Breast epithelium (tissue), 4 donors: ENCODE data around the gene NKX3-2. TPM values are rescaled to one million over a fixed set of nuclear protein-coding genes. Genes with fewer than 3 reads are reported as not detected.

Experiments used
- DNase-seq, 2 donors: peaks; one replicate each; pipeline ENCODE4 v3.0.0-alpha.2; 2019; ENCODE audit warnings: low spot score in 2 of 2
- H3K27ac ChIP-seq, 2 donors: fragments of 200-600 bp; sonication (generic) in 1 of 2; one replicate each; pipeline ENCODE4 v1.5.1; 2016 to 2019; ENCODE audit warnings: mild to moderate bottlenecking in 1 of 2
- H3K27me3 ChIP-seq, 2 donors: fragments of 200-600 bp; sonication (generic) in 1 of 2; one replicate each; pipeline versions ENCODE4 v1.5.1 to v1.6.0; 2017 to 2019; ENCODE audit warnings: control low read depth in 1 of 2, mild to moderate bottlenecking in 1 of 2
- H3K36me3 ChIP-seq: fragments of 200-600 bp; one replicate; pipeline ENCODE4 v1.5.1; 2019
- H3K4me1 ChIP-seq, 2 donors: fragments of 200-600 bp; sonication (generic); one replicate each; pipeline ENCODE4 v1.5.1; 2016 to 2019; ENCODE audit warnings: control low read depth in 1 of 2
- H3K4me3 ChIP-seq, 3 donors: fragments of 200-600 bp; sonication (generic); 1 replicate in 2 of 3; 2 replicates in 1 of 3; pipeline ENCODE4 v1.5.1; 2016 to 2019; ENCODE audit warnings: mild to moderate bottlenecking in 3 of 3, moderate library complexity in 2 of 3
- H3K9me3 ChIP-seq, 2 donors: fragments of 200-600 bp; sonication (generic) in 1 of 2; one replicate each; pipeline ENCODE4 v1.5.1; 2016 to 2019; ENCODE audit warnings: control low read depth in 1 of 2
- POLR2A ChIP-seq: fragments of 450-650 bp; IDR thresholded peaks from one replicate; pipeline ENCODE4 v1.6.1; 2016; ENCODE audit warnings: antibody characterized with exemption, mild to moderate bottlenecking, moderate library complexity
- POLR2AphosphoS5 ChIP-seq, 3 donors: sonication (generic); formaldehyde crosslinking; IDR thresholded peaks; one replicate each; pipeline ENCODE4 v1.6.1; 2017; ENCODE audit warnings: antibody characterized with exemption in 3 of 3
- intact Hi-C: fragments of 100-400 bp; cut with DNase I; formaldehyde crosslinking; loops from one replicate; pipeline ENCODE4 v1.15.1; 2023; ENCODE audit warnings: low total_unique reads
- total RNA-seq, 3 donors: library from RNA; depleted of rRNA; stranded (reverse); fragments of >200 nt; gene quantifications; one replicate each; pipeline ENCODE4 v1.1.0, GENCODE V29; 2016
- TF ChIP-seq, protein P1 (sequence below), 3 donors: fragments of 450-650 bp; IDR thresholded peaks; one replicate each; pipeline ENCODE4 v1.5.1; 2016 to 2017; ENCODE audit warnings: antibody characterized with exemption in 3 of 3, mild to moderate bottlenecking in 3 of 3, moderate library complexity in 3 of 3

Gene NKX3-2
- total RNA-seq, 3 donors from 2014 or later, result under 0.01 TPM; not detected in 2

GRCh38 chr4:13504374-13504773 is 39.9 kb downstream of the NKX3-2 start:
- intact Hi-C loops, result no loop called here
- H3K4me3 ChIP-seq, result no peak overlapping the region
- H3K36me3 ChIP-seq, result no peaks in the 10 kb centered on the region
- TF ChIP-seq POLR2A (no peak), POLR2AphosphoS5 (IDR thresholded peaks at IDR 0.05) (no peak)
- TF ChIP-seq, protein P1, sequence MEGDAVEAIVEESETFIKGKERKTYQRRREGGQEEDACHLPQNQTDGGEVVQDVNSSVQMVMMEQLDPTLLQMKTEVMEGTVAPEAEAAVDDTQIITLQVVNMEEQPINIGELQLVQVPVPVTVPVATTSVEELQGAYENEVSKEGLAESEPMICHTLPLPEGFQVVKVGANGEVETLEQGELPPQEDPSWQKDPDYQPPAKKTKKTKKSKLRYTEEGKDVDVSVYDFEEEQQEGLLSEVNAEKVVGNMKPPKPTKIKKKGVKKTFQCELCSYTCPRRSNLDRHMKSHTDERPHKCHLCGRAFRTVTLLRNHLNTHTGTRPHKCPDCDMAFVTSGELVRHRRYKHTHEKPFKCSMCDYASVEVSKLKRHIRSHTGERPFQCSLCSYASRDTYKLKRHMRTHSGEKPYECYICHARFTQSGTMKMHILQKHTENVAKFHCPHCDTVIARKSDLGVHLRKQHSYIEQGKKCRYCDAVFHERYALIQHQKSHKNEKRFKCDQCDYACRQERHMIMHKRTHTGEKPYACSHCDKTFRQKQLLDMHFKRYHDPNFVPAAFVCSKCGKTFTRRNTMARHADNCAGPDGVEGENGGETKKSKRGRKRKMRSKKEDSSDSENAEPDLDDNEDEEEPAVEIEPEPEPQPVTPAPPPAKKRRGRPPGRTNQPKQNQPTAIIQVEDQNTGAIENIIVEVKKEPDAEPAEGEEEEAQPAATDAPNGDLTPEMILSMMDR (IDR thresholded peaks at IDR 0.05), result no peak
- no peak for DNase-seq
- no peaks in the 10 kb centered on the region for H3K9me3 ChIP-seq
- no peaks in the 10 kb centered on the region for H3K4me1 ChIP-seq
- peaks cover 0 to 15% of the 10 kb centered on the region in 2 donors for H3K27me3 ChIP-seq
- no peak overlapping the region for H3K27ac ChIP-seq

- intact Hi-C loops, result no loop called here
- no peak overlapping the region for H3K4me3 ChIP-seq
Measured at GRCh38 chr4:13498469-13498868, 45.8 kb downstream of the NKX3-2 start.

DNA sequence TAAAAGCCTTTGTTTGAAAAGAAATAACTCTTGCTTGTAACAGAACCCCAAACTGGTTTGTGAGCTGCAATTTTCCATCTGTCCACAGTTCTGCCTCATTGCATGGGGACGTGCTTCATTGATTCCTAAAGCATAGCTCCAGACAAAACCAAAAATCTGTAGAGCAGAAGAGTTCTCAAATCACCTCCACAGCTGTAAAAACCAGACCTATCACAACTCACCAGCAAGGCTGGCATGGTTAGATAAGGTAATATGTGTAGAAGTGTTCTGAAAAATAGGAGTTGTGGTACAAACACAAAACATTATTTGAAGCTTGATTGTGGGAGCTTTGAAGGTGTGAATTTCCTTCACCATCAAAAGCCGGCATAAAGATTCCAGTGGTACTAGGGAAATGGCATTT is 47.7 kb downstream of the NKX3-2 start:
- intact Hi-C loops, result no loop called here

More at GRCh38 chr4:13498469-13498868, 45.8 kb downstream of the NKX3-2 start:
- TF ChIP-seq, protein P1 (IDR thresholded peaks at IDR 0.05), result no peak
- TF ChIP-seq POLR2AphosphoS5 (IDR thresholded peaks at IDR 0.05) (no peak), POLR2A (no peak)
- Histone ChIP-seq H3K9me3 (no peaks in the 10 kb centered on the region), H3K27me3 (peaks cover 0 to 18% of the 10 kb centered on the region in 2 donors), H3K4me1 (no peaks in the 10 kb centered on the region), H3K27ac (no peak overlapping the region), H3K36me3 (no peaks in the 10 kb centered on the region)
- no peak for DNase-seq

DNA sequence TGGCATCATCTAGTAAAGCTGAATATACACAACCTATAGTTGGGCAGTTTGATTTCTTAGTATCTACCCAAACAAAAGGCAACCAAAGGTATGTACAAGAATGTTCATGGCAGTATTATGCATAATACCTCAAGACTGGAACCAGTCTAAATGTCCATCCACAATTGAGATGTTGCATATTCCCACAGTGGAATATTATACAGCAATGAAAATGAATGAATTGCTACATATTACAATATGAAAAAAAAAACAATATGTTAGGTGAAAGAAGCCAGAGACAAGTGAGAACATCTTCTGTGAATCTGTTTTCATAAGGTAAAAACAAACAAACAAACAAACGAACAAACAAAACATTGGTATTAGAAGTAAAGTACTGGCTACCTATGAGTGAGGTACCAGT is 48.6 kb downstream of the NKX3-2 start:
- no peak overlapping the region for H3K27ac ChIP-seq
- H3K36me3 ChIP-seq, result no peaks in the 10 kb centered on the region
- no peak for DNase-seq
- no peak overlapping the region for H3K4me3 ChIP-seq
- TF ChIP-seq POLR2AphosphoS5 (IDR thresholded peaks at IDR 0.05) (no peak), POLR2A (no peak)
- TF ChIP-seq, protein P1 (IDR thresholded peaks at IDR 0.05), result no peak
- H3K4me1 ChIP-seq, result no peaks in the 10 kb centered on the region
- intact Hi-C loops, result no loop called here
- peaks cover 0 to 14% of the 10 kb centered on the region in 2 donors for H3K27me3 ChIP-seq
- H3K9me3 ChIP-seq, result no peaks in the 10 kb centered on the region

More for the DNA sequence above, 47.7 kb downstream of the NKX3-2 start:
- no peak for DNase-seq
- H3K36me3 ChIP-seq, result no peaks in the 10 kb centered on the region
- no peaks in the 10 kb centered on the region for H3K9me3 ChIP-seq
- no peak overlapping the region for H3K27ac ChIP-seq
- H3K4me1 ChIP-seq, result no peaks in the 10 kb centered on the region
- peaks cover 0 to 18% of the 10 kb centered on the region in 2 donors for H3K27me3 ChIP-seq
- no peak for TF ChIP-seq POLR2AphosphoS5 (IDR thresholded peaks at IDR 0.05)
- TF ChIP-seq, protein P1 (IDR thresholded peaks at IDR 0.05), result no peak
- TF ChIP-seq POLR2A, result no peak
- no peak overlapping the region for H3K4me3 ChIP-seq

DNA sequence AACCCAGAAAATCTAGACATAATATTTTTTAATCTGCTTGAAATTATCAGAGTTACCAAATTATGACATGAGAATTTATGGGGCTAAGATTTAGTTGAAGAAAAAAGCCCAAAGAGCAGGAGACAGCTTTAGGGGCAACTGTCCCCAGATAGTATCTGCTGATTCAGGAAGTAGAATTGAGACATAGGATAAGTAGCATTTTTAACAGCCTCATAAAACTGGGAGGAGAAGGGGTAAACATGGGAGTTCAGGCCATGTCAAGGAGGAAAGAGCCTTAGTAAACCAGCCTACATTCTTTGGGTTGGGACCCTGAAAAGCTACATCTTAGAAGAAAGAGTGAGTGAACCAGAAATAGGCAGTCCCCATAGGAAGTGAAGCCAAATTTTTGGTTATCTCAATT is 50.5 kb downstream of the NKX3-2 start:
- no peaks in the 10 kb centered on the region for H3K9me3 ChIP-seq
- H3K36me3 ChIP-seq, result no peaks in the 10 kb centered on the region
- intact Hi-C loops, result no loop called here
- peaks cover 0 to 7% of the 10 kb centered on the region in 2 donors for H3K27me3 ChIP-seq
- H3K4me3 ChIP-seq, result no peak overlapping the region
- TF ChIP-seq POLR2A (no peak), POLR2AphosphoS5 (IDR thresholded peaks at IDR 0.05) (no peak)
- TF ChIP-seq, protein P1 (IDR thresholded peaks at IDR 0.05), result no peak
- no peak overlapping the region for H3K27ac ChIP-seq
- no peaks in the 10 kb centered on the region for H3K4me1 ChIP-seq
- DNase-seq, result no peak
